HG02798 (cell line): Measurements from ENCODE around the gene PLCL1.

Source experiments
- ATAC-seq: cut with Tn5 transposase; IDR thresholded peaks from one replicate; pipeline ENCODE4 v1.9.1; 2021; ENCODE audit warnings: mild to moderate bottlenecking; ENCODE audit not compliant: unreplicated experiment, poor library complexity

PLCL1 gene

DNA sequence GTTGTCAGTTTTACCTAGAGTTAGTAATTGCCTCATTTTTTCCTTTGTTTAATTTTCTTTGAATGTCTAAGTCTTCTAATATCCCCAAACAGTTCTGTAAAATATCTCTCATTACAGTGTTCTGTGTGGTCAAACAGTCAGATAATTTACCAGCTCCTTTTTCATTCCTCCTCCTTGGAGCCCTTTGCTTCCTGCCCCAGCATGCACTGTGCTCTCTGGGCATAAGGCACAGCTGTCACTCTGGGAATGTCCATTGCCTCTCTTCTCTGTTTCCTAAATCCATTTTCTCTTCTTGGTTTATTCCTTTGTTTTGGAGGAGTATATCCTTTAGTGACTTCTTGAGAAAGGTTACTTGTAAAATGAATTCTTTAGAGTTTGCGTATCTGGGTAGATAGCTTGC is 139.3 kb downstream of the PLCL1 start:
- no peak for ATAC-seq

- ATAC-seq = no peak
Measured at GRCh38 chr2:197944416-197945096, 140.2 kb downstream of the PLCL1 start.

GRCh38 chr2:197946562-197946961 is 142.2 kb downstream of the PLCL1 start:
- no peak for ATAC-seq

DNA sequence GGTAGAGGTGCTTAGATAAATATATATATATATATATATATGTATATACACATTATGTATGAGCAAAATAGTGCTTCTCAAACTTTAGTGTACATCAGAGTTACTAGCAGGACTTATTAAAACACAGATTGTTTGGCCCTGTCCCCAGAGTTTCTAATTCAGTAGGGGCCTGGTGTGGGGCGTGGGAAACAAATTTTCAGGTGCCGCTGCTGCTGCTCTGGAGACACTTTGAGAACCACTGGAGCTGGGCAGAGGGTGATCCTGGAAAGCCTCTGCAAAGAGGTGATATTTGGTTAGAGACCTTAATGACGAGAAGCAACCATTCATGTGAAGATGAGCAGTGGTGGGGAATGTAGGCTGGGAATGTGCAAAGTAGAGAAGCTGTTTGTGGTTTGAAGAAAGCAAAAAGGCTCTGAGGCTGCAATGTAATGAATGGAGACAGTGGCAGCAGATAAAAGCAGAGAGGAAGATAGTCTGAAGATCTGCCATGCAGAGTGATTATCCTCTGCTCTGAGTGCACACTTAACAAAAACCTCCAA is 142.9 kb downstream of the PLCL1 start:
- no peak for ATAC-seq

- no peak for ATAC-seq
Measured at GRCh38 chr2:197949224-197949623, 144.8 kb downstream of the PLCL1 start.

GRCh38 chr2:197950006-197950405 is 145.6 kb downstream of the PLCL1 start:
- ATAC-seq = no peak

DNA sequence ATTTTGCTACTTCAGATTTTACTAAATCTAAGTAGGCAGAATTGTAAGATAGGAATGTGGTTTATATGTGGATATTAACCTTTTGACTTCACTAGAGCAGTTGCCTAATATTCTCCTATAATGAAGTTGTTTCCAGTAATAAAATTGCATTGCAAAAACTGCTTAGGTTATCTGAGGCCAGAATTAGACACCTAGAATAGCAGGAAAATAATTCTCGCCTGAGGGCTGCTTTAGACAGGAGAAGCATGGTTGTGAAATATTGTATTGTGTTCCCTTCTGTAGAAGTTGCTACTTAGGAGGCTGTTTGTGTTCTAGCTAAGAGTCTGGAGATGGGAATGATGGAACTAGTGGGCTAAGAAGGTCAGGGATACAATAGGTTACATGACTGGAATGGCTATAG is 146.3 kb downstream of the PLCL1 start:
- no peak for ATAC-seq

DNA sequence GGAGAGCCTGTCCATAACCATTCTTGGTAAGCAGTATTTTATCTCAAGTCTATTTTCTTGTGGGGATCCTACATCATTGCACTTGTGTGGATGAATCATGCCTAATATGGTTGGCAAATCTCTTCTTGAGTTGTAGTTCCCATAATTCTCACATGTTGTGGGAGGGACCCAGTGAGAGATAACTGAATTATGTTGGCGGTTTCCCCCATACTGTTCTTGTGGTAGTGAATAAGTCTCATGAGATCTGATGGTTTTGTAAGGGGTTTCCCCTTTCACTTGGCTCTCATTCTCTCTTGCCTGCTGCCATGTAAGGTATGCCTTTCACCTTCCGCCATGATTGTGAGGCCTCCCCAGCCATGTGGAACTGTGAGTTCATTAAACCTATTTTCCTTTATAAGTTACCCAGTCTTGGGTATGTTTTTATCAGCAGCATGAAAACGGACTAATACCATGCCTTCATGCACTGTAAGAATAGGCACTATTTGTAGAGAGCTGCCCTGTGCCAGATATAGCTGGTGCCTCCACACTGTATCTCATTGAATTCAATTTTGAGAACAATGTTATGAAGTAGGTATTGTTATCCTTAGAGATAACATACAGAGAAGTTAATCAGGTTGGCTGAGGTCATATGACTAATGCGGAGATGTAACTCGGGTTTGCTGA is 148.3 kb downstream of the PLCL1 start:
- peak; percentile 53 for ATAC-seq

- no peak for ATAC-seq
Measured at GRCh38 chr2:197954328-197954727, 149.9 kb downstream of the PLCL1 start.

- no peak for ATAC-seq
Measured at GRCh38 chr2:197958592-197959150, 154.3 kb downstream of the PLCL1 start.

DNA sequence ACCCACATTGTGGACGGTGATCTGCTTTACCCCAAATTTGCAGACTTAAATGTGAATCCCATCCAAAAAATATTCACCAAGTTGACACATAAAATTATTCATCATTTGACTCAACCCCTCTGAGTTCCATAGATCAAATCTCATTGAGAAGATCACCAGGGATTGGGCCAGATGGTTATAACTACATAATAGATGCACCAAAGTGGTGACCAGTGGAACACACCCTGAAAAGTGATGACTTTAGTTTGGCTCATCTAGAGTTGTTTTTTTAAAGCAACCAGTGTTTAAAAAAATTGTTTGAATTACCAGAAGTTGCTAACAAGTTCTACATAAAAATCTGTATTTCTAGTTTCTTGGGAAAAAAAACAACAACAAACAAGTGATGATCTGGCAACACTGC is 155.0 kb downstream of the PLCL1 start:
- ATAC-seq = no peak

- no peak for ATAC-seq
Measured at GRCh38 chr2:197960786-197961185, 156.4 kb downstream of the PLCL1 start.

- no peak for ATAC-seq
Measured at GRCh38 chr2:197964720-197965119, 160.3 kb downstream of the PLCL1 start.

DNA sequence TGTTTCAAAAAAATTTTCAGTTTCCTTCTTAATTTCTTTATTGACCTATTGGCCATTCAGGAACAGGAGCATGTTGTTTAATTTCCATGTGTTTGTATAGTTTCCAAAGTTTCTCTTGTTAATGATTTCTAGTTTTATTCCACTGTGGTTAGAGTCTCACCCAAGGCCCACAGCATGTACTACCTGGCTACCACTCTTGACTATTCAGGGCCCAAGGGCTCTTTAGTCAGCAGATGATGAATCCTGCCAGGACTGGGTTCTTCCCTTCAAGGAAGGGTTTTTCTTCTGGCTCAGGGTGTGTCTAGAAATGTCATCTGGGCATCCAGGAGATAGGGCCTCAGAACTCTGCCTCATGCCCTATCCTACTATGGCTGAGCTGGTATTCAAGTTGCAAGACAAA is 161.4 kb downstream of the PLCL1 start:
- ATAC-seq = no peak

DNA sequence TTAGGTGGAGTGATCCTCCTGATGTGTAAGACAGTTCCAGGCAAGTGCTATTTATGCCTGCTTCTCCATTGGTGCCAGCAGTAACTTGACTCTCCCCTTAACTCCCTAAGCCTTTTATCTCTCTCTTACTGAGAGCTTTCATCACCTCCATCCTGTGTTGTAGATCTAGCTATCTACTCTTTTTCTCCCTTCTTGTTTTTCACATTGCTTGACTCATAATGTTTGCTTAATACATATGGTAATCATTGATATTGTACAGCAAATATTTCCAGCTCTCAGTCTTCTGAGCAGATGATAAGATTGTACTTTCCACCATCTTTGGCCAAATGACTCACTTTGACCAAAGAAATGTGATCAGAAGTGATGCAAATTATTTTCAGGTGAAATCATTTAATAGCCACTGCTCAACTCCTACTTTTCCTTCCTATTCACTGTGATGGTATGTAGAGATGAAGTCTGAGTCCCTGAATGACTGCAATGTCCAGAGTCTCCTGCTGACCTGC is 165.0 kb downstream of the PLCL1 start:
- no peak for ATAC-seq

DNA sequence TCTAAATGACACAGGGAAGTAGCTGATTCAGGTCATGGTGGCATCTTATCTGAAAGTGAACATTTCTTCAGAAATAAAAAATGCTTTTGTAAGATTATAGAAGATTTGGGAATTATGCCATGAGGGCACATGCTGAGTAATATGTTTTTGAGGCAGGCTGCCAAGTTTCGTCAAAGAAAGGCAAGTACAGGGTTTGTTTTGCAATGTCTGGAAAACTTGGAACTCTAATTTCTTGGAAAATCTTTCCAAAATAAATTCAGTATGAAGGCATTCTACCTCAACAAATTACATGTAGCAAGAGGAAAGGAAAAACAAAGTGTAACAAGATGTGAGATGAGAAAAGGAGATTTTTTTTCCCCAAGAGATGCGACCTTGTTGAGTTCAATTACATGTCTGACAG is 167.7 kb downstream of the PLCL1 start:
- no peak for ATAC-seq

DNA sequence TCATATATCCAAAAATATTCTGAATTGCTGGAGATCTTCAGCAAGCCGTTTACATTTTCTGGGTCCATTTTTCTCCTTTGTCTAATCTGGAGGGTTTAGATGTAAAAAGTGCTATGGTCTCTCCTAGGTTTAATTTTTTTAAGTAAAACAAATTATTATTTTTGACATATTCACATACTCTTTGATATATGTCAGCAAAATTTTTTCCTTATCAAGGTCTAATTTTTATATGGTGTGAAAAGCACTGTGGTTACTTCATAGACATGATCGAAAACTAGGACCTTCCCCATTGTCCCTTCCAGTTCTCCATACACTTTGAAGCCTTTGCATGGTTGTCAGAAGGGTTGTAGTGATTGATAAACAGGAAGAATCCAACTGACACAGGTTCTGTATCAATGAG is 168.2 kb downstream of the PLCL1 start:
- no peak for ATAC-seq

DNA sequence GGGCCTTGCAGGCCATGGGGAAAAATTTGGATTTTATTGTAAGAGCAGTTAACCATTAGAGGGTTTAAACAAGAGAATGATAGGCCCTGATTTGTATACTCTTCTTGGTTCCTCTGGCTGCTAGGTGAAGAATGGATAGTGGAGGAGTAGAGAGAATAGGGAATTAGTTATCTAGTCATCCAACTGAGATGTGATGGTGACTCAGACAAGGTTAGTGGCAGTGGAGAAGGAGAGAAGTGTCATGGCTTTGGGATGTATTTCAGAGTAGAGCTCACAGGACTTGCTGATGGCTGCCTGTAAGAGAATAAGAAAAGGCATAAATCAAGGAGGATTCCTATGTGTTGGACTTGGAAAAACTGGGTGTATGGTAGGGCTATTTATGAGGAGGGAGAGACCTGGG is 169.4 kb downstream of the PLCL1 start:
- ATAC-seq = no peak

DNA sequence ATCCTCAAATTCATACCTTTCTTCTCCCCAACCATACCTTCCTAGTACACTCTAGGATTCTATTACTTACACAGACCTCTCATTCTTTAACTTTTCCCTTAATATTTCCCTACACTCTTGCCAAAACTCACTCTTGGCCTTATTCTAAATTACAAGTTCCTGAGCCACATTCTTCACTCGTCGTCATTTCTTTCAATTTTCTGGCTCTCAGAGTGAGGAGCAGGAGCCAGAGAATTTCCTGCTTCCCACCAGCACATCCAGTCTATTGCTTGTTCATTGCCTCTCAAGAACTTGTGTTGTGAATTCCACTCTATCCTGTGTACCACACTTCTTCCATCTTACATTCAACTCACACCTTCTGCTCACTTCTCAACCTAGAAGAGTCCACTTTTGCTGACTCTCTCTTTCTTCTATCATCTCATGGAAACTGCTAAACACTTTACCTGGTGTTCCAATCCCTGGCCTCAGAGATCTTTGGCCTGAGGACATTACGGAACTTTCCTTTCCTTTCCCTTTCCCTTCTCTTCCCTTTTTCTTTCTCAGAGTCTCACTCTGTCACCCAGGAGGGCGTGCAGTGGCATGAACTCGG is 171.6 kb downstream of the PLCL1 start:
- no peak for ATAC-seq

DNA sequence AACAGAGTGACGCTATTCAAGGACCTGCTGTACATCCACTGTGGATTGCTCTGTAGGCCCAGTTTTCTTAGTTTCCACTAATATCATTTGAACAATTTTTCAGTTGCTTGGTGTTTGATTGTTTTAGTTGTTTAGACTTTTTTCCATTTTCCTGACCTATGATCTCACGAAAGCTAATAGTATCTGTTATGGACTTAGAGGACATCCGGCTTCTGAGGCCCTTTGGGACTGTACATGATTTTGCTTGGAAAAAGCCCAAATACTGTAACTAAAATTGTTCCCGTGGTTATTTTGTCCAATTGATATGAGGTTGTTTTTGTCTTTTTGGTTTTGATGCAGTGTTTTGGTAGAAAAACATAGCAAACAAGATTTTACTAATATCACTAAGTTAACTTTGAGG is 174.6 kb downstream of the PLCL1 start:
- no peak for ATAC-seq

DNA sequence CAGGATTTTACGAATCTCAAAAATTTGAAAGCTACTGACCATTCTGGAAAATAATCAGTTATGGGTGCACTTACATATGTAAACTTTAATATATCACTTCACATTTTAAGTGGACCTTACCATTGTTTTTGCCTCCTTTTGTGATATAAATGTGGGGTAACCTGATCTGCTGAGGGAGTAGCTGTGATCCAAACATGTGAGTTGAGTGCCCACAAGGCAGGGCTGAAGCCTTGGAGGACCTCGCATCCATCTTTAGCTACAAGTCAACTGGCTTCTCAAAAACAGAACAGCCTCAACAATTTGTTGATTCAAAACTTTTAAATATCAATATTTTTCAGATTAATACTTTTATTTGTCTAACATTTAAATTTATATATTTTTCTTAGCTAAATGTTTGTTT is 178.2 kb downstream of the PLCL1 start:
- no peak for ATAC-seq
